ENCODE results near the gene FAM204A. TPM values are rescaled to one million over a fixed set of nuclear protein-coding genes. Genes with fewer than 3 reads are reported as not detected.

FAM204A gene
- total RNA-seq, 2 experiments from 2014 or later, result 60.5 to 67.1 TPM

DNA sequence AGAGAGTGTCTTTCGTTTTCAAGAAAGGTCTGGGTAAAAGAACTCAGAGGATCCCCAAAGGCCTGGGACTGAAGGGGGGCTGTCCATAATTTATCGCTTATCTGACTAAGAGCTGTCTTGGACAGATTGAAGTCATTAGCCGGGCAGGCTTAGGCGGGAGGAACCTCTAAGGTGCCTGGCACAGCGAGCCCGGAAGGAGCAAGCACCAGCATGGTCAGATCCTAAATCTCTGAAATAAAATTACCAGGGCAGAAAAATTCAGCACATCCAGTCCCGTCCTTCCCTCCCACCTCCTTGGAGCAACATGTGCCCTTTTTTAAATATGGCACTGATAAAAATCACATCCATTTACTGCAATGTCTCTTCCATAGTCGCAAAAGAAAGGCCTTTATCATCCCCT is 86.8 kb downstream of the FAM204A start:
- intact Hi-C loops (cut with micrococcal nuclease), result no loop called here
- no peak for DNase-seq
- H3K4me1 Mint-ChIP-seq (ENCODE audit: low read depth), result no peaks in the 10 kb centered on the region
- no peaks in the 10 kb centered on the region for H3K9me3 Mint-ChIP-seq
- no peak overlapping the region for H3K27ac Mint-ChIP-seq
- peaks cover 43% of the 10 kb centered on the region for H3K27me3 Mint-ChIP-seq (ENCODE audit: low read depth)
- H3K4me3 Mint-ChIP-seq, result no peak overlapping the region
- no peaks in the 10 kb centered on the region for H3K36me3 Mint-ChIP-seq (ENCODE audit: low read depth)
- CTCF ChIA-PET, result no interaction called here

DNA sequence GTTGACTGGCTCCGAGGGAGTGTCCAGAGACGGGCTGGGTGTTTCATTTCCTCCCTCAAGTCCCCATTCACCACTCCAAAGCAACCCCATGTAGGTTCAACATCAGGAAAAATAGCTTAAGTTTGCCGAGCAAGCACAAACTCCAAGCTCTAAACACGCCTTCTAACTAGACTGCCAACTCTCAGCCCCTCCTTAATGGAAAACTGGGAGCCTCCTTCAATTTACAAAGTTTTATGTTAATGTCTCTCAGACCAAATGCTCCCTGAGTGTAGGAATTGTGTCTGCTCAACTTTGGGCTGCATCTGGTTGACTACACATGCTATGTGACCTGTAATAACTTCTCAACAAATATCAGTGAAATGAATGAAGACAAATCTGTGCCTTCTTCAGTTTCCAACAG is 87.5 kb downstream of the FAM204A start:
- no peaks in the 10 kb centered on the region for H3K9me3 Mint-ChIP-seq
- no peaks in the 10 kb centered on the region for H3K36me3 Mint-ChIP-seq (ENCODE audit: low read depth)
- CTCF ChIA-PET, result no interaction called here
- no peak overlapping the region for H3K4me3 Mint-ChIP-seq
- intact Hi-C loops (cut with micrococcal nuclease), result no loop called here
- no peaks in the 10 kb centered on the region for H3K4me1 Mint-ChIP-seq (ENCODE audit: low read depth)
- peaks cover 44% of the 10 kb centered on the region for H3K27me3 Mint-ChIP-seq (ENCODE audit: low read depth)
- DNase-seq, result no peak
- no peak overlapping the region for H3K27ac Mint-ChIP-seq

GRCh38 chr10:118253397-118253796 is 88.7 kb downstream of the FAM204A start:
- intact Hi-C loops (cut with micrococcal nuclease), result no loop called here
- peaks cover 45% of the 10 kb centered on the region for H3K27me3 Mint-ChIP-seq (ENCODE audit: low read depth)
- H3K9me3 Mint-ChIP-seq, result no peaks in the 10 kb centered on the region
- no peak overlapping the region for H3K4me3 Mint-ChIP-seq
- H3K27ac Mint-ChIP-seq, result no peak overlapping the region
- CTCF ChIA-PET, result interaction anchor here (1.4 kb wide), 1 partner anchor 9 kb away, joined by 3 read pairs; no protein-coding TSS in a partner anchor
- no peaks in the 10 kb centered on the region for H3K4me1 Mint-ChIP-seq (ENCODE audit: low read depth)
- H3K36me3 Mint-ChIP-seq (ENCODE audit: low read depth), result no peaks in the 10 kb centered on the region
- no peak for DNase-seq

DNA sequence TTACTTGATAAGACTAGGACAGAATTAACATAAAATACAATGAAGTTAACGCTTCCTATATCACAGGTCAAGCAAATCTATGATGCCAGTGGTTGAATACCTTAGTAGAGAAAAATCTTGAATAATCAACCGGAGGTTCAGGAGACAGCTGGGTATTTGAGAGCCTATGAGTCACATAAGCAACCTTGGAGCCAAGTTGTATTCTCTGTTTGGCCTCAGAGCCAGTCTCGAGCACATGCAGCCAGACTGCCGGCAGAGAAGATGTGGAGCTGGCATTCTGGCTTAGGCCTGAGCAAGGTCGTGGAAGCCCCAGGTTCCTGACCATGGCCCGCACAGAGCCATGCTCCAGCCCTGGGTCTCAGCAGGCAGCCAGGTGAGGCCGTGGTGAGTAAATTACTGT is 90.3 kb downstream of the FAM204A start:
- Mint-ChIP-seq H3K9me3 (no peaks in the 10 kb centered on the region), H3K27me3 (ENCODE audit: low read depth) (peaks cover 46% of the 10 kb centered on the region), H3K4me1 (ENCODE audit: low read depth) (no peaks in the 10 kb centered on the region), H3K4me3 (no peak overlapping the region), H3K36me3 (ENCODE audit: low read depth) (no peaks in the 10 kb centered on the region), H3K27ac (no peak overlapping the region)
- intact Hi-C loops (cut with micrococcal nuclease), result no loop called here
- no peak for DNase-seq
- CTCF ChIA-PET, result interaction anchor here (1.4 kb wide), 2 partner anchors 8 to 11 kb away, joined by 3 to 6 read pairs; no protein-coding TSS in a partner anchor

DNA sequence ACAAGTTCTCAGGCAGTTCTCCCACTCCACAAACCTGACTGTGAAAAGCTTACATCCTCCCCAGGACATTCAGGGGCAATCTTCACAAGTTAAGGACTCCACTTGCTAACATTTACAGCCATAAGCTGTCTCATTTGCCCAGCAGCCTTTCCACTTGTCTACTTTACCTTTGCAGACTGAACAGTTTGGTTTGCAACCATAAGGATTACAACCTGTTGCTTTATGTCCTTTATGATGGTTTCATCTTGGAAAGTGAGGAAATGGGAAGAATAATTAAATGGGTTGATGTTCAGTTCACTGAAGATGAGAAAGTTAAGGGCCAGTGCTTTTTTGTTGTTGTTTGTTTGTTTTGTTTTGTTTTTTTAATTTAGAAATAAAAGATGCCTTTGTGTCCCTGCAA is 92.4 kb downstream of the FAM204A start:
- H3K27ac Mint-ChIP-seq, result no peak overlapping the region
- H3K36me3 Mint-ChIP-seq (ENCODE audit: low read depth), result no peaks in the 10 kb centered on the region
- H3K27me3 Mint-ChIP-seq (ENCODE audit: low read depth), result peaks cover 61% of the 10 kb centered on the region
- no peaks in the 10 kb centered on the region for H3K9me3 Mint-ChIP-seq
- CTCF ChIA-PET, result no interaction called here
- no peaks in the 10 kb centered on the region for H3K4me1 Mint-ChIP-seq (ENCODE audit: low read depth)
- intact Hi-C loops (cut with micrococcal nuclease), result no loop called here
- no peak for DNase-seq
- H3K4me3 Mint-ChIP-seq, result no peak overlapping the region

All from activated naive CD4-positive, alpha-beta T cell treated with anti-CD3 and anti-CD28 coated beads for 36 hours (primary cell).